Sciatic nerve (tissue), 2 donors: ENCODE data around the gene ABCC12. TPM values are rescaled to one million over a fixed set of nuclear protein-coding genes. Genes with fewer than 3 reads are reported as not detected.

ENCODE experiments used
- ATAC-seq: fragments of 200-7000 bp; cut with Tn5 transposase; one replicate; pipeline ENCODE4 v1.9.1; 2020; ENCODE audit warnings: mild to moderate bottlenecking, moderate library complexity
- DNase-seq: peaks from one replicate; pipeline ENCODE4 v3.0.0-alpha.2; 2020; ENCODE audit warnings: low spot score
- intact Hi-C: fragments of 100-400 bp; cut with DNase I; formaldehyde crosslinking; loops from one replicate; pipeline ENCODE4 v1.14.2; 2022
- total RNA-seq: library from RNA; stranded (reverse); fragmentation: NEBNext Ultra II Directional; extraction: Animal tissue kit (Norgen Biotek cat#: 25700); gene quantifications from one replicate; pipeline ENCODE4 v1.2.1, GENCODE V29; 2021
- donor health status: DM: no; HTN: no; CAD: no.
- donor health status: DM: no; HTN: no; CAD: no.

ABCC12 gene
- total RNA-seq, 1 donor from 2014 or later = not detected

GRCh38 chr16:48113471-48113870, 42.3 kb downstream of the ABCC12 start:
- no peak for ATAC-seq
- intact Hi-C loops = no loop called here
- DNase-seq = no peak

GRCh38 chr16:48113001-48113400, 42.8 kb downstream of the ABCC12 start:
- DNase-seq = no peak
- intact Hi-C loops = no loop called here
- no peak for ATAC-seq

GRCh38 chr16:48112600-48112999, 43.2 kb downstream of the ABCC12 start:
- intact Hi-C loops = no loop called here
- ATAC-seq (no peak), DNase-seq (no peak)

GRCh38 chr16:48110982-48111381, 44.8 kb downstream of the ABCC12 start:
- DNase-seq = no peak
- ATAC-seq = no peak
- intact Hi-C loops = no loop called here

GRCh38 chr16:48110000-48110399, 45.8 kb downstream of the ABCC12 start:
- intact Hi-C loops = no loop called here
- no peak for ATAC-seq

GRCh38 chr16:48109475-48109874, 46.3 kb downstream of the ABCC12 start:
- ATAC-seq = no peak
- intact Hi-C loops = no loop called here
- no peak for DNase-seq

More at GRCh38 chr16:48110000-48110399, 45.8 kb downstream of the ABCC12 start:
- DNase-seq = no peak

- ATAC-seq = no peak
- DNase-seq = no peak
- intact Hi-C loops = no loop called here
These were observed 49.3 kb downstream of the ABCC12 start for GRCh38 chr16:48106446-48106845.

Other genes starting within 250 kb of the ABCC12 start
- 75.9 TPM for gene LONP2, start 88.3 kb upstream of the ABCC12 start, total RNA-seq
- not detected for gene ABCC11, start 91.5 kb upstream of the ABCC12 start, total RNA-seq
- gene SIAH1, start 229.4 kb upstream of the ABCC12 start, total RNA-seq = 37.2 TPM